Cardiac muscle cell (in vitro differentiated cells and primary cell): ENCODE measurements around the gene CAMK2G. TPM values are rescaled to one million over a fixed set of nuclear protein-coding genes. Genes with fewer than 3 reads are reported as not detected.
A peak's percentile ranks its signal among the peaks of the same experiment; 100 is the strongest.
"Not testable (repeated sequence)": the region's sequence is repeated elsewhere in the genome, so short reads cannot be mapped to it uniquely, and the experiment has no call there.

ENCODE experiments used
- DNase-seq, 2 donors: peaks; one replicate each; pipeline versions ENCODE4 v3.0.0 to v3.0.0-alpha.2; 2010 to 2017; ENCODE audit warnings: low read depth in 1 of 2, low spot score in 1 of 2
- H3K27ac ChIP-seq: fragments of 200-600 bp; sonication (generic); 2 replicates; pipeline ENCODE4 v1.5.1; 2016
- H3K27me3 ChIP-seq: fragments of 200-600 bp; sonication (generic); 2 replicates; pipeline ENCODE4 v1.6.0; 2016; ENCODE audit warnings: control low read depth
- H3K36me3 ChIP-seq: fragments of 200-600 bp; sonication (generic); 2 replicates; pipeline ENCODE4 v1.5.1; 2016; ENCODE audit warnings: control low read depth
- H3K4me1 ChIP-seq: fragments of 200-600 bp; sonication (generic); 2 replicates; pipeline ENCODE4 v1.8.1; 2017; ENCODE audit warnings: low read depth, mild to moderate bottlenecking, mixed run types
- H3K4me3 ChIP-seq: fragments of 200-600 bp; sonication (generic); 2 replicates; pipeline ENCODE4 v1.5.1; 2016; ENCODE audit warnings: mild to moderate bottlenecking
- H3K9me3 ChIP-seq: fragments of 200-600 bp; sonication (generic); 2 replicates; pipeline ENCODE4 v1.5.1; 2017; ENCODE audit warnings: low read depth, mild to moderate bottlenecking, control low read depth
- CTCF ChIP-seq: IDR thresholded peaks from 2 replicates; pipeline ENCODE4 v1.5.1; 2012; ENCODE audit warnings: low read depth, mild to moderate bottlenecking, low read length
- polyA plus RNA-seq: library from polyadenylated mRNA; unstranded; fragments of >200 nt; fragmentation: Nextera tagmentation; extraction: Ambion mirVana; gene quantifications from 2 replicates; pipeline ENCODE4 v1.2.1, GENCODE V29; 2016
- total RNA-seq: library from RNA; depleted of rRNA; stranded (reverse); fragments of >200 nt; gene quantifications from 2 replicates; pipeline ENCODE4 v1.2.3, GENCODE V29; 2016

The CAMK2G gene
- total and polyA plus RNA-seq, 2 experiments from 2014 or later, result 7.7 to 29.8 TPM

- Histone ChIP-seq H3K9me3 (no peaks in the 10 kb centered on the region), H3K27me3 (no peaks in the 10 kb centered on the region), H3K4me3 (no peak overlapping the region), H3K4me1 (peaks cover 10% of the 10 kb centered on the region), H3K27ac (no peak overlapping the region), H3K36me3 (no peaks in the 10 kb centered on the region)
- DNase-seq, result peak; percentile 61 to 71
- no peak for TF ChIP-seq CTCF
Measured at GRCh38 chr10:73892310-73893030, 18.1 kb upstream of the CAMK2G start.

- no peak for TF ChIP-seq CTCF
Measured at GRCh38 chr10:73891540-73891939, 17.2 kb upstream of the CAMK2G start.

GRCh38 chr10:73890830-73891229 is 16.5 kb upstream of the CAMK2G start:
- H3K27me3 ChIP-seq, H3K4me3 ChIP-seq, H3K36me3 ChIP-seq, H3K9me3 ChIP-seq, H3K27ac ChIP-seq, DNase-seq: not testable (repeated sequence)
- H3K4me1 ChIP-seq, result peaks cover 18% of the 10 kb centered on the region

More at GRCh38 chr10:73891540-73891939, 17.2 kb upstream of the CAMK2G start:
- Histone ChIP-seq H3K4me3 (no peak overlapping the region), H3K27me3 (no peaks in the 10 kb centered on the region), H3K4me1 (peaks cover 18% of the 10 kb centered on the region), H3K36me3 (no peaks in the 10 kb centered on the region), H3K9me3 (no peaks in the 10 kb centered on the region), H3K27ac (no peak overlapping the region)
- no peak for DNase-seq

- Histone ChIP-seq H3K36me3 (no peaks in the 10 kb centered on the region), H3K4me1 (peaks cover 18% of the 10 kb centered on the region), H3K27me3 (no peaks in the 10 kb centered on the region), H3K9me3 (no peaks in the 10 kb centered on the region), H3K4me3 (no peak overlapping the region), H3K27ac (no peak overlapping the region)
- DNase-seq, result no peak
- TF ChIP-seq CTCF, result no peak
Measured at GRCh38 chr10:73890261-73890660, 15.9 kb upstream of the CAMK2G start.

GRCh38 chr10:73889416-73889815 is 15.1 kb upstream of the CAMK2G start:
- not testable (repeated sequence) for DNase-seq, H3K27me3 ChIP-seq, H3K27ac ChIP-seq, H3K9me3 ChIP-seq, H3K36me3 ChIP-seq, H3K4me3 ChIP-seq
- H3K4me1 ChIP-seq, result peaks cover 18% of the 10 kb centered on the region

- DNase-seq, result peak in 1 of 2 donors; percentile 40
- Histone ChIP-seq H3K27ac (no peak overlapping the region), H3K9me3 (no peaks in the 10 kb centered on the region), H3K4me1 (peaks cover 18% of the 10 kb centered on the region), H3K36me3 (no peaks in the 10 kb centered on the region), H3K4me3 (no peak overlapping the region), H3K27me3 (no peaks in the 10 kb centered on the region)
- no peak for TF ChIP-seq CTCF
Measured at GRCh38 chr10:73889014-73889413, 14.7 kb upstream of the CAMK2G start.
